Upper lobe of left lung (tissue), 4 donors: ENCODE data around the gene COL27A1.

Experiments used
- EP300 ChIP-seq, 4 donors: sonication (generic); formaldehyde crosslinking; IDR thresholded peaks; one replicate each; pipeline ENCODE4 v1.5.1; 2017; ENCODE audit warnings: antibody characterized with exemption in 4 of 4, control low read depth in 2 of 4
- POLR2A ChIP-seq, 4 donors: fragments of 450-650 bp; IDR thresholded peaks; one replicate each; pipeline ENCODE4 v1.5.1; 2016 to 2017; ENCODE audit warnings: antibody characterized with exemption in 4 of 4, mild to moderate bottlenecking in 2 of 4
- TF ChIP-seq, protein P1 (sequence below), 6 experiments: fragments of 450-650 bp in 4 of 6; fragments of 200-600 bp in 2 of 6; sonication (generic) in 2 of 6; IDR thresholded peaks; one replicate each; pipeline ENCODE4 v1.5.1; 2016 to 2019; ENCODE audit warnings: antibody characterized with exemption in 6 of 6

DNA sequence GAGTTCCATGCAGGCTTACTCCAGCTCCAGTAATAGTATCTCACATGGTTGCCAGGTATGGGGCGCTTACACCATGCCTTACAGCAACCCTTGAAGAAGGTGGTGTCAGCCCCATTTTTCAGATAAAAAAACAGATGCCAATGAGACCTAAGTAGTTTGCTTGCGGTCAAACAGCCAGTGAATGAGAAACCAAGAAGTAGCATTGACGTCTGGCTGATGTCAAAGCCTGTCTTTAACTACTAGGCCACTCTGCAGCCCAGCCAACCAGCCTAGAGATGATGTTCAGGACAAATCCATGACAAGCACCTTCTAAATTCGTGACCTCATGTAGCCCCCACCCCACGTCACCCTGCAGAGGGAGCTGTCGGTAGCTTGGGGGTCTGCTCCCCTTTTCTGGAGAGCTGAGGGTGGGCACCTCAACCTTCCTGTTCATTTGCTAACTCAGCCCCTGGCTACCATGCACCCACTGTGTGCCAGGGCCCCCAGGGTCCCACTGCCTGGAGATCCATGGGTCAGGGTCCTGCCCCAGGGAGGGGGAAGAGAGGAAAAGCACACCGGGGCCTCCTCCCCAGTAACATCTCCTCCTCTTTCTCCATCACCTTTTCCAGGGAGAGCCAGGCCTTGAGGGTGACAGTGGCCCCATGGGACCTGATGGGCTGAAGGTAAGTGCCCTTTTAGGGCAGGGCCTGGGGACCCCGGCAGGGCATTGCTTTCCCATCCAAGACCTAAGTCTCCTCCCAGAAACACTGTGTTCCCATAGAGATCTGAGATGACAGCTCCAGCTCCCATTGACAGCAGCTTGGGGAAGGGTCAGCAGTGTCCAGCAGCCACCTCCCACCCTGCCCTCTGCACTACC is 115.0 kb downstream of the COL27A1 start:
- TF ChIP-seq, protein P1, sequence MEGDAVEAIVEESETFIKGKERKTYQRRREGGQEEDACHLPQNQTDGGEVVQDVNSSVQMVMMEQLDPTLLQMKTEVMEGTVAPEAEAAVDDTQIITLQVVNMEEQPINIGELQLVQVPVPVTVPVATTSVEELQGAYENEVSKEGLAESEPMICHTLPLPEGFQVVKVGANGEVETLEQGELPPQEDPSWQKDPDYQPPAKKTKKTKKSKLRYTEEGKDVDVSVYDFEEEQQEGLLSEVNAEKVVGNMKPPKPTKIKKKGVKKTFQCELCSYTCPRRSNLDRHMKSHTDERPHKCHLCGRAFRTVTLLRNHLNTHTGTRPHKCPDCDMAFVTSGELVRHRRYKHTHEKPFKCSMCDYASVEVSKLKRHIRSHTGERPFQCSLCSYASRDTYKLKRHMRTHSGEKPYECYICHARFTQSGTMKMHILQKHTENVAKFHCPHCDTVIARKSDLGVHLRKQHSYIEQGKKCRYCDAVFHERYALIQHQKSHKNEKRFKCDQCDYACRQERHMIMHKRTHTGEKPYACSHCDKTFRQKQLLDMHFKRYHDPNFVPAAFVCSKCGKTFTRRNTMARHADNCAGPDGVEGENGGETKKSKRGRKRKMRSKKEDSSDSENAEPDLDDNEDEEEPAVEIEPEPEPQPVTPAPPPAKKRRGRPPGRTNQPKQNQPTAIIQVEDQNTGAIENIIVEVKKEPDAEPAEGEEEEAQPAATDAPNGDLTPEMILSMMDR (IDR thresholded peaks at IDR 0.05), result no peak
- TF ChIP-seq EP300 (IDR thresholded peaks at IDR 0.05) (no peak), POLR2A (IDR thresholded peaks at IDR 0.05) (no peak)
